ENCODE data around the gene PFN1. TPM values are rescaled to one million over a fixed set of nuclear protein-coding genes. Genes with fewer than 3 reads are reported as not detected.
A peak's percentile ranks its signal among the peaks of the same experiment; 100 is the strongest.

PFN1 gene
- total and polyA plus RNA-seq, 2 donors (not counting 3 experiments of a cell fraction or from before 2014, with no cell fraction given), result 1,191 to 1,577 TPM

GRCh38 chr17:4969551-4970173 is 21.3 kb upstream of the PFN1 start:
- peaks cover 9% of the 10 kb centered on the region for H3K79me2 ChIP-seq (ENCODE audit: control insufficient read depth, insufficient read depth, low read length)
- no peak overlapping the region for H3K4me3 ChIP-seq (replicated peaks in 1 of 3; ENCODE audit: insufficient read depth in 1 of 3, low read depth in 1 of 3, low read length in 3 of 3)
- peaks cover 11 to 36% of the 10 kb centered on the region in 2 experiments for H3K36me3 ChIP-seq (ENCODE audit: control insufficient read depth in 2 of 2, extremely low read depth in 1 of 2, insufficient read depth in 2 of 2, low read length in 2 of 2)
- FAIRE-seq (no peak), DNase-seq (ENCODE audit: low read depth, low spot score) (no peak)
- dilution Hi-C loops (cut with MboI; ENCODE audit: extremely low pct_ligation_motif_present, low sequenced_read_pairs) (no loop called here), intact Hi-C loops (cut with micrococcal nuclease) (no loop called here)
- ChIA-PET POLR2A (interaction anchor here (1.2 kb wide), 1 partner anchor 61 kb away, joined by 3 read pairs; no protein-coding TSS in a partner anchor), CTCF (interaction anchor here (0.8 to 4.5 kb wide), 3 partner anchors 11 to 60 kb away, joined by 4 to 40 read pairs (median 5); partner anchors contain the start of gene CAMTA2)
- no peak overlapping the region for H2AFZ ChIP-seq (ENCODE audit: low read depth, low read length)
- no peak for TF ChIP-seq EZH2 (IDR thresholded peaks at IDR 0.05; ENCODE audit: borderline replicate concordance, low read depth, low read length, severe bottlenecking)
- TF ChIP-seq MYC (IDR thresholded peaks at IDR 0.05; ENCODE audit: low read depth, low read length), result no peak
- no peak for TF ChIP-seq MAX (IDR thresholded peaks at IDR 0.05; ENCODE audit: insufficient read depth, insufficient read length)
- no peak for TF ChIP-seq JUN (IDR thresholded peaks at IDR 0.05; ENCODE audit: borderline replicate concordance, insufficient read depth, insufficient read length, low read depth)
- TF ChIP-seq POLR2AphosphoS5 (IDR thresholded peaks at IDR 0.05; ENCODE audit: insufficient read depth, low read depth, low read length), result no peak
- H3K9me3 ChIP-seq (replicated peaks; ENCODE audit: control insufficient read depth, insufficient read depth, low read length), result no peaks in the 10 kb centered on the region
- no peak overlapping the region for H3K9ac ChIP-seq (replicated peaks; ENCODE audit: extremely low read depth, insufficient read depth, low read length)
- no peaks in the 10 kb centered on the region for H3K9me1 ChIP-seq (replicated peaks; ENCODE audit: control insufficient read depth, extremely low read depth, insufficient read depth, low read length)
- H3K27me3 ChIP-seq (ENCODE audit: control insufficient read depth in 2 of 2, insufficient read depth in 2 of 2, low read length in 2 of 2), result no peaks in the 10 kb centered on the region
- H3K4me1 ChIP-seq (ENCODE audit: control insufficient read depth, extremely low read depth, insufficient read depth, low read length), result peaks cover 24% of the 10 kb centered on the region
- no peak overlapping the region for H3K27ac ChIP-seq (ENCODE audit: insufficient read depth, low read depth, low read length)
- no peaks in the 10 kb centered on the region for H4K20me1 ChIP-seq (replicated peaks; ENCODE audit: control insufficient read depth, extremely low read depth, insufficient read depth, low read length)
- H3K4me2 ChIP-seq (ENCODE audit: insufficient read depth, low read length), result peak overlapping the region; percentile 29
- BruUV-seq (replicated peaks), result no TSS peak

GRCh38 chr17:4969047-4969550 is 20.8 kb upstream of the PFN1 start:
- ChIA-PET POLR2A (interaction anchor here (1.2 to 2.6 kb wide), 2 partner anchors 29 to 60 kb away, joined by 3 to 15 read pairs; partner anchors contain the start of genes RNF167 and SLC25A11), CTCF (interaction anchor here (4.5 kb wide), 1 partner anchor 18 kb away, joined by 40 read pairs; the partner anchor contains the start of gene CAMTA2)
- Histone ChIP-seq H3K9ac (replicated peaks; ENCODE audit: extremely low read depth, insufficient read depth, low read length) (peak overlapping the region; percentile 14), H4K20me1 (replicated peaks; ENCODE audit: control insufficient read depth, extremely low read depth, insufficient read depth, low read length) (no peaks in the 10 kb centered on the region), H3K27ac (ENCODE audit: insufficient read depth, low read depth, low read length) (peak overlapping the region; percentile 46), H3K79me2 (ENCODE audit: control insufficient read depth, insufficient read depth, low read length) (peaks cover 9% of the 10 kb centered on the region), H2AFZ (ENCODE audit: low read depth, low read length) (no peak overlapping the region), H3K9me3 (replicated peaks; ENCODE audit: control insufficient read depth, insufficient read depth, low read length) (no peaks in the 10 kb centered on the region), H3K4me1 (ENCODE audit: control insufficient read depth, extremely low read depth, insufficient read depth, low read length) (peaks cover 24% of the 10 kb centered on the region), H3K4me2 (ENCODE audit: insufficient read depth, low read length) (peak overlapping the region; percentile 29), H3K36me3 (ENCODE audit: control insufficient read depth in 2 of 2, extremely low read depth in 1 of 2, insufficient read depth in 2 of 2, low read length in 2 of 2) (peaks cover 11 to 32% of the 10 kb centered on the region in 2 experiments), H3K4me3 (replicated peaks in 1 of 3; ENCODE audit: insufficient read depth in 1 of 3, low read depth in 1 of 3, low read length in 3 of 3) (peak overlapping the region in 2 of 3 experiments; percentile 29 to 87), H3K9me1 (replicated peaks; ENCODE audit: control insufficient read depth, extremely low read depth, insufficient read depth, low read length) (no peaks in the 10 kb centered on the region), H3K27me3 (ENCODE audit: control insufficient read depth in 2 of 2, insufficient read depth in 2 of 2, low read length in 2 of 2) (no peaks in the 10 kb centered on the region)
- dilution Hi-C loops (cut with MboI; ENCODE audit: extremely low pct_ligation_motif_present, low sequenced_read_pairs), result no loop called here
- intact Hi-C loops (cut with micrococcal nuclease), result no loop called here
- TF ChIP-seq POLR2AphosphoS5 (IDR thresholded peaks at IDR 0.05; ENCODE audit: insufficient read depth, low read depth, low read length) (no peak), MYC (IDR thresholded peaks at IDR 0.05; ENCODE audit: low read depth, low read length) (no peak), FOS (IDR thresholded peaks at IDR 0.05; ENCODE audit: borderline replicate concordance, insufficient read depth, low read length) (no peak), CTCF (IDR thresholded peaks at IDR 0.05; ENCODE audit: extremely low read depth in 1 of 2, insufficient read depth in 1 of 2, low read depth in 1 of 2, low read length in 2 of 2) (no peak), EZH2 (IDR thresholded peaks at IDR 0.05; ENCODE audit: borderline replicate concordance, low read depth, low read length, severe bottlenecking) (no peak), GATA2 (IDR thresholded peaks at IDR 0.05; ENCODE audit: insufficient read depth, insufficient read length, low read depth, low read length) (no peak), JUN (IDR thresholded peaks at IDR 0.05; ENCODE audit: borderline replicate concordance, insufficient read depth, insufficient read length, low read depth) (no peak), POLR2A (IDR thresholded peaks at IDR 0.05; ENCODE audit: low read depth, low read length) (no peak), MAX (IDR thresholded peaks at IDR 0.05; ENCODE audit: insufficient read depth, insufficient read length) (no peak)
- FAIRE-seq (peak; percentile 59), DNase-seq (ENCODE audit: low read depth, low spot score) (peak; percentile 38)
- no TSS peak for BruUV-seq (replicated peaks)

Data from endothelial cell of umbilical vein (primary cell).